Hepatocyte (in vitro differentiated cells): ENCODE data around the gene PNRC2.

Source experiments
- EZH2 ChIP-seq: fragments of 200-600 bp; sonication (generic); IDR thresholded peaks from 2 replicates; pipeline ENCODE4 v1.6.1; 2016; ENCODE audit warnings: antibody characterized with exemption, mild to moderate bottlenecking, borderline replicate concordance
- TF ChIP-seq, protein P1 (sequence below): fragments of 200-600 bp; sonication (generic); IDR thresholded peaks from 2 replicates; pipeline ENCODE4 v1.5.1; 2016; ENCODE audit warnings: antibody characterized with exemption, mild to moderate bottlenecking; ENCODE audit not compliant: poor library complexity

DNA sequence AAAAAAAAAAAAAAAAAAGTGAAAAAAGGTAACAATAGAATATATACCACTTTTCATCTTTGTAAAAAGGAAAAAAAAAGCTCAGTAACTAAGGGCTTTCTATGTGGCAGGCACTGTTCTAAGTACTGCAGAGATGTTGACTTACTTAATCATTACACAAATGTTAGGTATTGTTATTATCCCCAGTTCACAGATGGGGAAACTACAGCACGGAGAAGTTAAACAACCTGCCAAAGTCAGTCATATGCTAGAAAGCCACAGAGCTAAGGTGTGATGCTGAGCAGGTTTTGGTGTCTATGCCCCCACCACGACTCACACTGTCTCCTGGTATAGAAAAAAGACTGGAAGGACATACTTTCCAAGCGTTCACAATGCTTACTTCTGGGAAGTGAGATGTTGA lies 6.6 kb upstream of the PNRC2 start:
- TF ChIP-seq, protein P1, sequence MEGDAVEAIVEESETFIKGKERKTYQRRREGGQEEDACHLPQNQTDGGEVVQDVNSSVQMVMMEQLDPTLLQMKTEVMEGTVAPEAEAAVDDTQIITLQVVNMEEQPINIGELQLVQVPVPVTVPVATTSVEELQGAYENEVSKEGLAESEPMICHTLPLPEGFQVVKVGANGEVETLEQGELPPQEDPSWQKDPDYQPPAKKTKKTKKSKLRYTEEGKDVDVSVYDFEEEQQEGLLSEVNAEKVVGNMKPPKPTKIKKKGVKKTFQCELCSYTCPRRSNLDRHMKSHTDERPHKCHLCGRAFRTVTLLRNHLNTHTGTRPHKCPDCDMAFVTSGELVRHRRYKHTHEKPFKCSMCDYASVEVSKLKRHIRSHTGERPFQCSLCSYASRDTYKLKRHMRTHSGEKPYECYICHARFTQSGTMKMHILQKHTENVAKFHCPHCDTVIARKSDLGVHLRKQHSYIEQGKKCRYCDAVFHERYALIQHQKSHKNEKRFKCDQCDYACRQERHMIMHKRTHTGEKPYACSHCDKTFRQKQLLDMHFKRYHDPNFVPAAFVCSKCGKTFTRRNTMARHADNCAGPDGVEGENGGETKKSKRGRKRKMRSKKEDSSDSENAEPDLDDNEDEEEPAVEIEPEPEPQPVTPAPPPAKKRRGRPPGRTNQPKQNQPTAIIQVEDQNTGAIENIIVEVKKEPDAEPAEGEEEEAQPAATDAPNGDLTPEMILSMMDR: no peak
- TF ChIP-seq EZH2: no peak
